Ovary (tissue), 9 donors: Measurements from ENCODE around the gene HNRNPDL. TPM values are rescaled to one million over a fixed set of nuclear protein-coding genes. Genes with fewer than 3 reads are reported as not detected.
"Not testable (repeated sequence)": the region's sequence is repeated elsewhere in the genome, so short reads cannot be mapped to it uniquely, and the experiment has no call there.

Experiments used
- DNase-seq, 5 donors: peaks; one replicate each; pipeline ENCODE4 v3.0.0-alpha.2; 2019 to 2020
- H3K27ac ChIP-seq, 2 donors: fragments of 200-600 bp; one replicate each; pipeline versions ENCODE4 v1.5.1 to v1.8.0; 2019 to 2022
- H3K27me3 ChIP-seq: fragments of 200-600 bp; one replicate; pipeline ENCODE4 v1.8.0; 2022
- H3K36me3 ChIP-seq: fragments of 200-600 bp; sonication (generic); one replicate; pipeline ENCODE4 v1.5.1; 2019
- H3K4me1 ChIP-seq: one replicate; pipeline ENCODE4 v1.8.1; 2013; ENCODE audit warnings: mild to moderate bottlenecking, moderate library complexity; ENCODE audit not compliant: insufficient read depth
- H3K4me3 ChIP-seq: fragments of 200-600 bp; sonication (generic); one replicate; pipeline ENCODE4 v1.5.1; 2017
- H3K9me3 ChIP-seq, 2 donors: fragments of 200-600 bp in 1 of 2; sonication (generic) in 1 of 2; one replicate each; pipeline versions ENCODE4 v1.5.1 to v1.8.1; 2013 to 2019; ENCODE audit warnings: mild to moderate bottlenecking in 1 of 2, moderate library complexity in 1 of 2
- CTCF ChIP-seq, 3 donors: fragments of 450-650 bp in 2 of 3; fragments of 200-600 bp in 1 of 3; IDR thresholded peaks; one replicate each; pipeline versions ENCODE4 v1.5.1 to v1.8.0; 2016 to 2022; ENCODE audit warnings: antibody characterized with exemption in 3 of 3, mild to moderate bottlenecking in 1 of 3
- EP300 ChIP-seq: sonication (generic); formaldehyde crosslinking; IDR thresholded peaks from one replicate; pipeline ENCODE4 v1.6.1; 2017; ENCODE audit warnings: antibody characterized with exemption
- POLR2A ChIP-seq: fragments of 450-650 bp; IDR thresholded peaks from one replicate; pipeline ENCODE4 v1.6.1; 2017; ENCODE audit warnings: antibody characterized with exemption, mild to moderate bottlenecking, moderate library complexity
- WGBS, 3 donors: extraction: QIAGEN DNeasy Blood & Tissue Kit in 1 of 3; methylation state at CpG; one replicate each; pipeline versions ENCODE4 v1.1.5 to v1.1.7; 2013 to 2017; 5-methylcytosine and 5-hydroxymethylcytosine counted together
- intact Hi-C, 4 donors: fragments of 100-400 bp; cut with DNase I; formaldehyde crosslinking; loops; one replicate each; pipeline versions ENCODE4 v1.11.0 to v1.15.1; 2022 to 2023
- polyA plus RNA-seq, 2 donors: library from polyadenylated mRNA; stranded (reverse); fragments of 200-250 nt in 1 of 2; fragments of 350-450 nt in 1 of 2; fragmentation: Illumina TruSeq in 1 of 2; extraction: RNeasy Lipid Tissue Mini Kit (QIAGEN cat#74804) in 1 of 2; gene quantifications; one replicate each; pipeline ENCODE4 v1.2.3, GENCODE V29; 2013 to 2014
- total RNA-seq, 7 donors: library from RNA; depleted of rRNA in 2 of 7; stranded (reverse); fragments of >200 nt in 2 of 7; fragmentation: NEBNext Ultra II Directional in 3 of 7; extraction: Animal tissue kit (Norgen Biotek cat#: 25700) in 3 of 7; gene quantifications; one replicate each; pipeline versions ENCODE4 v1.1.0 to v1.2.4, GENCODE V29; 2016 to 2023
- donor health status: DM: no; HTN: no; CAD: no; lungs with moderate emphysema.
- donor health status: DM: no; HTN: no; CAD: no.
- donor health status: Bipolar disorder and iron deficiency.
- donor health status: DM: yes; HTN: yes; CAD: no.
- donor health status: DM: no; HTN: no; CAD: no.
- donor health status: DM: yes; HTN: yes; CAD: no.

The HNRNPDL gene
- total and polyA plus RNA-seq, 9 donors, result 204 to 406 (median 337) TPM

- DNase-seq, result no peak
- H3K9me3 ChIP-seq, result no peaks in the 10 kb centered on the region
- no peak overlapping the region for H3K4me3 ChIP-seq
- H3K4me1 ChIP-seq, result no peaks in the 10 kb centered on the region
- TF ChIP-seq POLR2A (no peak), EP300 (no peak), CTCF (IDR thresholded peaks at IDR 0.05) (no peak)
- no peaks in the 10 kb centered on the region for H3K27me3 ChIP-seq
- no peaks in the 10 kb centered on the region for H3K36me3 ChIP-seq
- 84 to 91% (median 88%) methylated on average over 12 of the region's 12 CpGs for WGBS, 3 donors
- intact Hi-C loops, result no loop called here
- no peak overlapping the region for H3K27ac ChIP-seq
Observed at GRCh38 chr4:82415922-82416365, 14.3 kb downstream of the HNRNPDL start.

- WGBS, 3 donors, result 96 to 97% (median 97%) methylated on average over 11 of the region's 11 CpGs
- H3K4me1 ChIP-seq, H3K36me3 ChIP-seq, H3K9me3 ChIP-seq, H3K27ac ChIP-seq, intact Hi-C loops, H3K4me3 ChIP-seq, DNase-seq, H3K27me3 ChIP-seq: not testable (repeated sequence)
Observed at GRCh38 chr4:82415061-82415460, 15.2 kb downstream of the HNRNPDL start.

GRCh38 chr4:82403725-82404124 is 26.5 kb downstream of the HNRNPDL start:
- Histone ChIP-seq H3K9me3 (no peaks in the 10 kb centered on the region), H3K4me3 (no peak overlapping the region), H3K27ac (peak overlapping the region in 1 of 2 donors; percentile 33), H3K4me1 (peaks cover 6% of the 10 kb centered on the region), H3K36me3 (no peaks in the 10 kb centered on the region), H3K27me3 (peaks cover 5% of the 10 kb centered on the region)
- TF ChIP-seq POLR2A (no peak), CTCF (IDR thresholded peaks at IDR 0.05) (no peak), EP300 (no peak)
- intact Hi-C loops, result no loop called here
- DNase-seq, result no peak
- 4 to 25% (median 17%) methylated on average over 1 of the region's 1 CpG for WGBS, 3 donors

- no peak for DNase-seq
- intact Hi-C loops, result no loop called here
- H3K4me1 ChIP-seq, result peaks cover 6% of the 10 kb centered on the region
- peaks cover 5% of the 10 kb centered on the region for H3K27me3 ChIP-seq
- no peaks in the 10 kb centered on the region for H3K36me3 ChIP-seq
- H3K27ac ChIP-seq, result no peak overlapping the region
- H3K4me3 ChIP-seq, result no peak overlapping the region
- H3K9me3 ChIP-seq, result no peaks in the 10 kb centered on the region
- TF ChIP-seq CTCF (IDR thresholded peaks at IDR 0.05), result no peak
- no peak for TF ChIP-seq EP300
- TF ChIP-seq POLR2A, result no peak
- WGBS, 3 donors, result 95 to 96% (median 96%) methylated on average over 17 of the region's 17 CpGs
Observed at GRCh38 chr4:82402196-82402775, 28.0 kb downstream of the HNRNPDL start.

GRCh38 chr4:82401600-82401999 is 28.7 kb downstream of the HNRNPDL start:
- 94 to 97% (median 95%) methylated on average over 7 of the region's 7 CpGs for WGBS, 3 donors
- peaks cover 5% of the 10 kb centered on the region for H3K27me3 ChIP-seq
- no peak overlapping the region for H3K27ac ChIP-seq
- intact Hi-C loops, result no loop called here
- H3K4me3 ChIP-seq, result no peak overlapping the region
- no peaks in the 10 kb centered on the region for H3K36me3 ChIP-seq
- TF ChIP-seq POLR2A (no peak), CTCF (IDR thresholded peaks at IDR 0.05) (no peak), EP300 (no peak)
- peaks cover 6% of the 10 kb centered on the region for H3K4me1 ChIP-seq
- H3K9me3 ChIP-seq, result no peaks in the 10 kb centered on the region
- DNase-seq, result no peak
